Measurements from ENCODE around the gene CRYBG1.

The CRYBG1 gene

DNA sequence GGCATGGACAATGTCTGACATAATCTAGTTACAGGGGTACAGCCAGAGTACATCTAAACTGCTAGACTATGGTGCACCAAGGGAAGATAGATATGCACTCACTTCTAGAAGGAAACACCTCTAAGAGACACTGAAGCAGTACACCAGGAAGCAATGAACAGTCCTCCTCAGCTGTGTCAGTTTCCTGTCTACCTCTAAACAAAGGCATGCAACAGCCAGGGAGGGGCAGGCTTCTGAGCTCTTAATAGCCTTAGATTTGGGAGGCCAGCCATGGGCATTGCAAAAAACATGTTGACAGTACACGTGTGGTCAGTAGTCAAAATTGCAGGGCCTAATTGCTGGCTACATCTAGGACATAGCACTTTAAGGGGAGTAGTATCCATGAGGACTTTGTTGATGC, 21.4 kb downstream of the CRYBG1 start:
- no peak overlapping the region for H3K4me3 ChIP-seq (ENCODE audit: low read depth, low read length)
- TF ChIP-seq, protein P1, sequence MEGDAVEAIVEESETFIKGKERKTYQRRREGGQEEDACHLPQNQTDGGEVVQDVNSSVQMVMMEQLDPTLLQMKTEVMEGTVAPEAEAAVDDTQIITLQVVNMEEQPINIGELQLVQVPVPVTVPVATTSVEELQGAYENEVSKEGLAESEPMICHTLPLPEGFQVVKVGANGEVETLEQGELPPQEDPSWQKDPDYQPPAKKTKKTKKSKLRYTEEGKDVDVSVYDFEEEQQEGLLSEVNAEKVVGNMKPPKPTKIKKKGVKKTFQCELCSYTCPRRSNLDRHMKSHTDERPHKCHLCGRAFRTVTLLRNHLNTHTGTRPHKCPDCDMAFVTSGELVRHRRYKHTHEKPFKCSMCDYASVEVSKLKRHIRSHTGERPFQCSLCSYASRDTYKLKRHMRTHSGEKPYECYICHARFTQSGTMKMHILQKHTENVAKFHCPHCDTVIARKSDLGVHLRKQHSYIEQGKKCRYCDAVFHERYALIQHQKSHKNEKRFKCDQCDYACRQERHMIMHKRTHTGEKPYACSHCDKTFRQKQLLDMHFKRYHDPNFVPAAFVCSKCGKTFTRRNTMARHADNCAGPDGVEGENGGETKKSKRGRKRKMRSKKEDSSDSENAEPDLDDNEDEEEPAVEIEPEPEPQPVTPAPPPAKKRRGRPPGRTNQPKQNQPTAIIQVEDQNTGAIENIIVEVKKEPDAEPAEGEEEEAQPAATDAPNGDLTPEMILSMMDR (IDR thresholded peaks at IDR 0.05; ENCODE audit: low read depth, low read length) = no peak; the same call in 1 of the 2 replicates
- no peaks in the 10 kb centered on the region for H3K36me3 ChIP-seq
- H3K4me1 ChIP-seq = no peaks in the 10 kb centered on the region
- DNase-seq = no peak
- peaks cover 28% of the 10 kb centered on the region for H3K27me3 ChIP-seq
- no peaks in the 10 kb centered on the region for H3K9me3 ChIP-seq

DNA sequence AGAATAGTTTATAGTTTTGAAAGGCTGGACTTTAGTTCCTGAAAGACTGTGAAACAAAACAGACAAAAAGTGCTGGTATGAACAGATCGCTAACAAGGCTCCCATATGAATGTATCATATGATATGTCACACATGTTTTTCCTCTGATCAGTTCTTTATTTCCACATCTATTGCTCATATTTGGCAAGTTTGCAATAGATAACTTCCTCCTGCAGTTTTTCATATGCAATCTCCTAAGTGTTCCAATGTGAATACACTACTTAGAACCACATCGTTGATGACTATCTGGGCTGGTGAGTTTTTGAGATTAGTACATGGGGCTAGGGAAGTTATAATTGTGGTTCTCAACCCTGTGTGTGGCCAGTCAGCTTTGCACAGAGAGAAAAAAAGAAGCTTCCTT, 23.1 kb downstream of the CRYBG1 start:
- Histone ChIP-seq H3K27me3 (peaks cover 43% of the 10 kb centered on the region), H3K36me3 (no peaks in the 10 kb centered on the region), H3K9me3 (no peaks in the 10 kb centered on the region), H3K4me3 (ENCODE audit: low read depth, low read length) (no peak overlapping the region), H3K4me1 (no peaks in the 10 kb centered on the region)
- no peak for DNase-seq
- TF ChIP-seq, protein P1 (IDR thresholded peaks at IDR 0.05; ENCODE audit: low read depth, low read length) = no peak

- Histone ChIP-seq H3K9me3 (no peaks in the 10 kb centered on the region), H3K27me3 (peaks cover 53% of the 10 kb centered on the region), H3K36me3 (no peaks in the 10 kb centered on the region), H3K4me3 (ENCODE audit: low read depth, low read length) (no peak overlapping the region), H3K4me1 (no peaks in the 10 kb centered on the region)
- no peak for DNase-seq
- TF ChIP-seq, protein P1 (IDR thresholded peaks at IDR 0.05; ENCODE audit: low read depth, low read length) = no peak
Observed at GRCh38 chr6:106385530-106385929, 25.0 kb downstream of the CRYBG1 start.

DNA sequence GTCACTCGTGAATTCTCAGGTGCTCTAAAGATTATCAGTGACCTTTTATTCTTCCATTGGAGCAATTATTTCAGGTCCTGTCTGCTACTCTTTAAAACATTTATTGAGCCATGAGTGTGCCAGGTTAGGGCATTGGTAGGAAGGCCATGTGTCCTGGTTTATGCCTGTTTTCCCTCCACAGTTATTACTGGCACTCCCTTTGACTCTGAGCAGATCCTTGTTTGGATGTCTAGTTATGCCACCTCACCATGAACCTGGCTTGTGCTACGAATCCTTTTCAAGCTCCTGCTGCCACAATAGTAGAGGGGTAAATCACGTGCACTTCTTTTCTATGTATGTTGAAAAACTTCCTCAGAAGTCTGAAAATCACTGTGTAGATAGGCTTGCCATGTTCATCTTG, 27.4 kb downstream of the CRYBG1 start:
- TF ChIP-seq, protein P1 (IDR thresholded peaks at IDR 0.05; ENCODE audit: low read depth, low read length) = no peak
- H3K36me3 ChIP-seq = no peaks in the 10 kb centered on the region
- DNase-seq = no peak
- H3K4me1 ChIP-seq = no peaks in the 10 kb centered on the region
- peaks cover 47% of the 10 kb centered on the region for H3K27me3 ChIP-seq
- no peak overlapping the region for H3K4me3 ChIP-seq (ENCODE audit: low read depth, low read length)
- no peaks in the 10 kb centered on the region for H3K9me3 ChIP-seq

GRCh38 chr6:106390088-106390487, 29.6 kb downstream of the CRYBG1 start:
- Histone ChIP-seq H3K36me3 (no peaks in the 10 kb centered on the region), H3K4me3 (ENCODE audit: low read depth, low read length) (no peak overlapping the region), H3K9me3 (no peaks in the 10 kb centered on the region), H3K4me1 (no peaks in the 10 kb centered on the region), H3K27me3 (peaks cover 42% of the 10 kb centered on the region)
- DNase-seq = no peak
- TF ChIP-seq, protein P1 (IDR thresholded peaks at IDR 0.05; ENCODE audit: low read depth, low read length) = no peak

- Histone ChIP-seq H3K36me3 (no peaks in the 10 kb centered on the region), H3K27me3 (peaks cover 8% of the 10 kb centered on the region), H3K9me3 (no peaks in the 10 kb centered on the region), H3K4me3 (ENCODE audit: low read depth, low read length) (no peak overlapping the region), H3K4me1 (no peaks in the 10 kb centered on the region)
- DNase-seq = no peak
- TF ChIP-seq, protein P1 (IDR thresholded peaks at IDR 0.05; ENCODE audit: low read depth, low read length) = no peak
Observed at GRCh38 chr6:106396426-106397220, 36.1 kb downstream of the CRYBG1 start.
